ENCODE results near the gene ZNF324B. TPM values are rescaled to one million over a fixed set of nuclear protein-coding genes. Genes with fewer than 3 reads are reported as not detected.
A peak's percentile ranks its signal among the peaks of the same experiment; 100 is the strongest.

ZNF324B gene
- polyA plus RNA-seq, 2 of the 4 experiments (the other 2 are of a cell fraction), result 3.8 to 6.8 TPM

DNA sequence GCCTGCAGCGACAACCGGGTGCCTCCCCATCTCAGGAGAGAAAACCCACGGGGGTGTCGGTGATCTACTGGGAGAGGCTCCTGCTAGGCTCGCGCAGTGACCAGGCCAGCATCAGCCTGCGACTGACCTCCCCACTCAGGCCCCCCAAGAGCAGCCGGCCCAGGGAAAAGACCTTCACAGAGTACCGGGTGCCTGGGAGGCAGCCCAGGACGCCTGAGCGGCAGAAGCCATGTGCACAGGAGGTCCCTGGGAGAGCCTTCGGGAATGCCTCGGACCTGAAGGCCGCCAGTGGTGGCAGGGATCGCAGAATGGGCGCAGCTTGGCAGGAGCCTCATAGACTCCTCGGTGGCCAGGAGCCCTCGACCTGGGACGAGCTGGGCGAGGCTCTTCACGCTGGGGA lies 3.9 kb downstream of the ZNF324B start (continued):
- TF ChIP-seq, protein P1, sequence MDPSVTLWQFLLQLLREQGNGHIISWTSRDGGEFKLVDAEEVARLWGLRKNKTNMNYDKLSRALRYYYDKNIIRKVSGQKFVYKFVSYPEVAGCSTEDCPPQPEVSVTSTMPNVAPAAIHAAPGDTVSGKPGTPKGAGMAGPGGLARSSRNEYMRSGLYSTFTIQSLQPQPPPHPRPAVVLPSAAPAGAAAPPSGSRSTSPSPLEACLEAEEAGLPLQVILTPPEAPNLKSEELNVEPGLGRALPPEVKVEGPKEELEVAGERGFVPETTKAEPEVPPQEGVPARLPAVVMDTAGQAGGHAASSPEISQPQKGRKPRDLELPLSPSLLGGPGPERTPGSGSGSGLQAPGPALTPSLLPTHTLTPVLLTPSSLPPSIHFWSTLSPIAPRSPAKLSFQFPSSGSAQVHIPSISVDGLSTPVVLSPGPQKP (IDR thresholded peaks at IDR 0.05; ENCODE audit: low read depth, low read length), result no peak

DNA sequence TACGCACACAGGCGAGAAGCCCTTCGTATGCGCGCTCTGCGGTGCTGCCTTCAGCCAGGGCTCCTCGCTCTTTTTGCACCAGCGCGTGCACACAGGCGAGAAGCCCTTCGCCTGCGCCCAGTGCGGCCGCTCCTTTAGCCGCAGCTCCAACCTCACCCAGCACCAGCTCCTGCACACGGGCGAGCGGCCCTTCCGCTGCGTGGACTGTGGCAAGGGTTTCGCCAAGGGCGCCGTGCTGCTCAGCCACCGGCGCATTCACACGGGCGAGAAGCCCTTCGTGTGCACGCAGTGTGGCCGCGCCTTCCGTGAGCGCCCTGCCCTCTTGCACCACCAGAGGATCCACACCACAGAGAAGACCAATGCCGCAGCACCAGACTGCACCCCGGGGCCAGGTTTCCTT lies 4.7 kb downstream of the ZNF324B start:
- Histone ChIP-seq H3K27ac (no peak overlapping the region), H3K4me3 (no peak overlapping the region), H3K9me3 (no peaks in the 10 kb centered on the region), H3K4me1 (no peaks in the 10 kb centered on the region), H3K4me2 (no peak overlapping the region)
- TF ChIP-seq, protein P2, sequence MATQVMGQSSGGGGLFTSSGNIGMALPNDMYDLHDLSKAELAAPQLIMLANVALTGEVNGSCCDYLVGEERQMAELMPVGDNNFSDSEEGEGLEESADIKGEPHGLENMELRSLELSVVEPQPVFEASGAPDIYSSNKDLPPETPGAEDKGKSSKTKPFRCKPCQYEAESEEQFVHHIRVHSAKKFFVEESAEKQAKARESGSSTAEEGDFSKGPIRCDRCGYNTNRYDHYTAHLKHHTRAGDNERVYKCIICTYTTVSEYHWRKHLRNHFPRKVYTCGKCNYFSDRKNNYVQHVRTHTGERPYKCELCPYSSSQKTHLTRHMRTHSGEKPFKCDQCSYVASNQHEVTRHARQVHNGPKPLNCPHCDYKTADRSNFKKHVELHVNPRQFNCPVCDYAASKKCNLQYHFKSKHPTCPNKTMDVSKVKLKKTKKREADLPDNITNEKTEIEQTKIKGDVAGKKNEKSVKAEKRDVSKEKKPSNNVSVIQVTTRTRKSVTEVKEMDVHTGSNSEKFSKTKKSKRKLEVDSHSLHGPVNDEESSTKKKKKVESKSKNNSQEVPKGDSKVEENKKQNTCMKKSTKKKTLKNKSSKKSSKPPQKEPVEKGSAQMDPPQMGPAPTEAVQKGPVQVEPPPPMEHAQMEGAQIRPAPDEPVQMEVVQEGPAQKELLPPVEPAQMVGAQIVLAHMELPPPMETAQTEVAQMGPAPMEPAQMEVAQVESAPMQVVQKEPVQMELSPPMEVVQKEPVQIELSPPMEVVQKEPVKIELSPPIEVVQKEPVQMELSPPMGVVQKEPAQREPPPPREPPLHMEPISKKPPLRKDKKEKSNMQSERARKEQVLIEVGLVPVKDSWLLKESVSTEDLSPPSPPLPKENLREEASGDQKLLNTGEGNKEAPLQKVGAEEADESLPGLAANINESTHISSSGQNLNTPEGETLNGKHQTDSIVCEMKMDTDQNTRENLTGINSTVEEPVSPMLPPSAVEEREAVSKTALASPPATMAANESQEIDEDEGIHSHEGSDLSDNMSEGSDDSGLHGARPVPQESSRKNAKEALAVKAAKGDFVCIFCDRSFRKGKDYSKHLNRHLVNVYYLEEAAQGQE (IDR thresholded peaks at IDR 0.05), result no peak
- TF ChIP-seq SREBF2 (IDR thresholded peaks at IDR 0.05) (no peak), EHF (CRISPR knock-in tag; IDR thresholded peaks at IDR 0.05) (no peak), FOSB (CRISPR knock-in tag; IDR thresholded peaks at IDR 0.05) (no peak), JUNB (IDR thresholded peaks at IDR 0.05) (no peak), HOXA7 (CRISPR knock-in tag; IDR thresholded peaks at IDR 0.05) (no peak), RARB (CRISPR knock-in tag; IDR thresholded peaks at IDR 0.05) (no peak), NR3C1 (IDR thresholded peaks at IDR 0.05) (no peak), EP300 (IDR thresholded peaks at IDR 0.05) (no peak), TFCP2L1 (CRISPR knock-in tag; IDR thresholded peaks at IDR 0.05) (no peak), POLR2AphosphoS2 (conservative IDR thresholded peaks at IDR 0.05; ENCODE audit: low read length) (no peak), TP53 (CRISPR knock-in tag; IDR thresholded peaks at IDR 0.05) (no peak), MAFK (IDR thresholded peaks at IDR 0.05; ENCODE audit: partially characterized antibody) (no peak)
- TF ChIP-seq, protein P3, sequence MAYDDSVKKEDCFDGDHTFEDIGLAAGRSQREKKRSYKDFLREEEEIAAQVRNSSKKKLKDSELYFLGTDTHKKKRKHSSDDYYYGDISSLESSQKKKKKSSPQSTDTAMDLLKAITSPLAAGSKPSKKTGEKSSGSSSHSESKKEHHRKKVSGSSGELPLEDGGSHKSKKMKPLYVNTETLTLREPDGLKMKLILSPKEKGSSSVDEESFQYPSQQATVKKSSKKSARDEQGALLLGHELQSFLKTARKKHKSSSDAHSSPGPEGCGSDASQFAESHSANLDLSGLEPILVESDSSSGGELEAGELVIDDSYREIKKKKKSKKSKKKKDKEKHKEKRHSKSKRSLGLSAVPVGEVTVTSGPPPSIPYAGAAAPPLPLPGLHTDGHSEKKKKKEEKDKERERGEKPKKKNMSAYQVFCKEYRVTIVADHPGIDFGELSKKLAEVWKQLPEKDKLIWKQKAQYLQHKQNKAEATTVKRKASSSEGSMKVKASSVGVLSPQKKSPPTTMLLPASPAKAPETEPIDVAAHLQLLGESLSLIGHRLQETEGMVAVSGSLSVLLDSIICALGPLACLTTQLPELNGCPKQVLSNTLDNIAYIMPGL (CRISPR knock-in tag; IDR thresholded peaks at IDR 0.05; ENCODE audit: borderline replicate concordance), result no peak
- TF ChIP-seq, protein P4, sequence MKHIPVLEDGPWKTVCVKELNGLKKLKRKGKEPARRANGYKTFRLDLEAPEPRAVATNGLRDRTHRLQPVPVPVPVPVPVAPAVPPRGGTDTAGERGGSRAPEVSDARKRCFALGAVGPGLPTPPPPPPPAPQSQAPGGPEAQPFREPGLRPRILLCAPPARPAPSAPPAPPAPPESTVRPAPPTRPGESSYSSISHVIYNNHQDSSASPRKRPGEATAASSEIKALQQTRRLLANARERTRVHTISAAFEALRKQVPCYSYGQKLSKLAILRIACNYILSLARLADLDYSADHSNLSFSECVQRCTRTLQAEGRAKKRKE (CRISPR knock-in tag; IDR thresholded peaks at IDR 0.05; ENCODE audit: low read depth), result no peak
- POLR2A ChIA-PET, result no interaction called here
- ATAC-seq (no peak), DNase-seq (ENCODE audit: low read depth in 1 of 2, low spot score in 1 of 2) (no peak), FAIRE-seq (no peak)
- 97% methylated on average over 35 of the region's 35 CpGs for WGBS (ENCODE audit: missing lambda C conversion rate)
- CTCF ChIA-PET, result interaction anchor here (0.6 to 1.5 kb wide), 3 partner anchors 10 to 39 kb away, joined by 3 to 4 read pairs (median 3); partner anchors contain the start of gene ZNF324

DNA sequence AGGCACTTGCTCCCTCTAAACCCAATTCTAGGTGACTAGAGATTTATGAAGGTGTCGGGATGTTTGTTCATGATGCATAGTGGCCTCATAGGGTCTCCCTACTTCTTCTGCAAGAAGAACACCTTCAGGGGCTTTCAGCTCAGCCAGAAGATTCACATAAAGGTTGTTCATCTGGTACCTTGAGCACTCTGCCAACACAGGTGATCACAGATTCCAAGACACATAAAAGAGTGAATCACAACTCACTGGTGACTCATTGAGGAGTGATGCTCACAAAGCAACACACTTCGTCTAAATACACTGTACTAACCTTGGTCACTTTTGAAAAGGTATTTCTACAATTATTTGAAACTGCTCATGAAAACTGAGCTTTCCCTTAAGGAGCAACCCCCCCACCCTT lies 8.6 kb downstream of the ZNF324B start:
- ChIA-PET CTCF (interaction anchor here (0.7 to 3.3 kb wide), 2 partner anchors 15 to 59 kb away, joined by 3 to 14 read pairs; partner anchors contain the start of gene ZBTB45), POLR2A (no interaction called here)
- no peak for FAIRE-seq
- WGBS (ENCODE audit: missing lambda C conversion rate), result 52% methylated on average over 2 of the region's 2 CpGs
- Histone ChIP-seq H3K27ac (no peak overlapping the region), H3K4me1 (no peaks in the 10 kb centered on the region), H3K9me3 (no peaks in the 10 kb centered on the region), H3K4me3 (no peak overlapping the region), H3K4me2 (no peak overlapping the region)
- TF ChIP-seq FOSL2 (IDR thresholded peaks at IDR 0.05) (no peak), FOSL2 (CRISPR knock-in tag; IDR thresholded peaks at IDR 0.05) (peak; percentile 60; the same call in 1 of the 2 replicates), ZNF302 (CRISPR knock-in tag; IDR thresholded peaks at IDR 0.05) (no peak)
- ATAC-seq, result no peak
- DNase-seq (ENCODE audit: low read depth in 1 of 2, low spot score in 1 of 2), result no peak

Data from A549 (cell line).